HFF-Myc (cell line): ENCODE data around the gene PRRG3.
"Not testable (repeated sequence)": the region's sequence is repeated elsewhere in the genome, so short reads cannot be mapped to it uniquely, and the experiment has no call there.

Experiments
- DNase-seq: peaks from one replicate; pipeline ENCODE4 v3.0.0-alpha.2; 2011; ENCODE audit warnings: low read depth; ENCODE audit errors: extremely low read depth
- H3K4me3 ChIP-seq: replicated peaks from 2 replicates; pipeline ENCODE4 v1.5.1; 2011; ENCODE audit warnings: low read depth, mild to moderate bottlenecking, control low read depth, low read length
- TF ChIP-seq, protein P1 (sequence below): IDR thresholded peaks from 2 replicates; pipeline ENCODE4 v1.5.1; 2012; ENCODE audit warnings: mild to moderate bottlenecking, low read depth, low read length, control low read depth; ENCODE audit errors: missing control alignments

The PRRG3 gene

DNA sequence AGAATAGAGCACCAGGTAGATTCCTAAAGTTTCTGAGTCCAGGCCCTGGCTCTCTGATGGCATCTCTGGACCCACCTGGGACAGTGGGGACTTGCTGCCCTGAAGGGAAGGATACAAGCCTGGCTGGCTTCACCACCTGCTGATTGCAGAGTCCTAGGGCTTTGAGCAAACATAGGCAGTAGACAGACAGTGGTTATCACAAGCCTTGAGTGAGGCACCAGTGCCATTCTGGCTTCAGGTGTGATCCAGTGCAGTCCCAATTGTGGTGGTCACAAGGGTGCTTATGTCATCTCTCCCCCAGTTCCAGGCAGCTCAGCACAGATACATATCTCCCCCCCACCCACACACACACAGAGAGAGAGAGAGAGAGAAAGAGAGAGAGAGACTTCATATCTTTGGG, 6.6 kb upstream of the PRRG3 start:
- DNase-seq = no peak
- TF ChIP-seq, protein P1, sequence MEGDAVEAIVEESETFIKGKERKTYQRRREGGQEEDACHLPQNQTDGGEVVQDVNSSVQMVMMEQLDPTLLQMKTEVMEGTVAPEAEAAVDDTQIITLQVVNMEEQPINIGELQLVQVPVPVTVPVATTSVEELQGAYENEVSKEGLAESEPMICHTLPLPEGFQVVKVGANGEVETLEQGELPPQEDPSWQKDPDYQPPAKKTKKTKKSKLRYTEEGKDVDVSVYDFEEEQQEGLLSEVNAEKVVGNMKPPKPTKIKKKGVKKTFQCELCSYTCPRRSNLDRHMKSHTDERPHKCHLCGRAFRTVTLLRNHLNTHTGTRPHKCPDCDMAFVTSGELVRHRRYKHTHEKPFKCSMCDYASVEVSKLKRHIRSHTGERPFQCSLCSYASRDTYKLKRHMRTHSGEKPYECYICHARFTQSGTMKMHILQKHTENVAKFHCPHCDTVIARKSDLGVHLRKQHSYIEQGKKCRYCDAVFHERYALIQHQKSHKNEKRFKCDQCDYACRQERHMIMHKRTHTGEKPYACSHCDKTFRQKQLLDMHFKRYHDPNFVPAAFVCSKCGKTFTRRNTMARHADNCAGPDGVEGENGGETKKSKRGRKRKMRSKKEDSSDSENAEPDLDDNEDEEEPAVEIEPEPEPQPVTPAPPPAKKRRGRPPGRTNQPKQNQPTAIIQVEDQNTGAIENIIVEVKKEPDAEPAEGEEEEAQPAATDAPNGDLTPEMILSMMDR = no peak
- no peak overlapping the region for H3K4me3 ChIP-seq

DNA sequence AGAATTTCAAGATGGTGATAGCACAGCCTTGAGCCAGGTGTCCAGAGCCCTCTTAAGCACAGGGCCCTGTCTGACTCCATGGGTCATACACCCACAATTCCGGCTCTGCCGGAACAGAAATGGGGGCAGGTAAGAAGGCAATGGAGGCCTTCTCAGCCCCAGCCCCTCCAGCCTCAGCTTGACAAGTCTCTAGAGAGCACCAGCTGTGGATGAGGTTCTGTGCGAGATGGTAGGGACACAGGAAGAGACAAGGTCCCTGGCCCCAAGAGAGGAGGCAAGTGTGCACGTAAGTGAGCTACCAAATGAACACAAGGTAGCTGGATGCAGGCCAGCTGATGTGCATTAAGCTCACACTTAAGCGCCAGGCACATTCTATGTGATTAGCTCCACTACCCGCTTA, 2.4 kb upstream of the PRRG3 start:
- DNase-seq = no peak
- TF ChIP-seq, protein P1 = no peak
- no peak overlapping the region for H3K4me3 ChIP-seq

DNA sequence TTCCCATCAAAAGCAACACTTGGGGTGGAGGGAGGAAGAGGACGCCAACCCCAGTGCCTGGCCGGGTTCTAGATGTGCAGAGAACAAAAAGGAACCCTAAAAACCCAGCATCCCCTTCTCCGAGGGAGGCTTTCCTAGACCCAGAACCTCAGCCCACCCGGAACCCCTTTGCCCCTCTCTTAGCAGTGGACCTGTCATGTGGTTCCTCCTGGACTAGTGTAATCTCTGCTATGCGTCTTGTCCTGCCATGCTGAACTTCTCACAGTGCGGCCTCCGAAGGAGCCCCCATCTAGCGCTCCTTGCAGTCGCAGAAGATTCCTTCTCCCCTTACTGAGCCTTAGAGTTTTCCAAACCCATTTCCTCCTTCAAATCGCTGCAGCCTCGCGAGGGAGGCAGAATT, 1.1 kb upstream of the PRRG3 start:
- TF ChIP-seq, protein P1 = no peak
- no peak for DNase-seq
- no peak overlapping the region for H3K4me3 ChIP-seq

DNA sequence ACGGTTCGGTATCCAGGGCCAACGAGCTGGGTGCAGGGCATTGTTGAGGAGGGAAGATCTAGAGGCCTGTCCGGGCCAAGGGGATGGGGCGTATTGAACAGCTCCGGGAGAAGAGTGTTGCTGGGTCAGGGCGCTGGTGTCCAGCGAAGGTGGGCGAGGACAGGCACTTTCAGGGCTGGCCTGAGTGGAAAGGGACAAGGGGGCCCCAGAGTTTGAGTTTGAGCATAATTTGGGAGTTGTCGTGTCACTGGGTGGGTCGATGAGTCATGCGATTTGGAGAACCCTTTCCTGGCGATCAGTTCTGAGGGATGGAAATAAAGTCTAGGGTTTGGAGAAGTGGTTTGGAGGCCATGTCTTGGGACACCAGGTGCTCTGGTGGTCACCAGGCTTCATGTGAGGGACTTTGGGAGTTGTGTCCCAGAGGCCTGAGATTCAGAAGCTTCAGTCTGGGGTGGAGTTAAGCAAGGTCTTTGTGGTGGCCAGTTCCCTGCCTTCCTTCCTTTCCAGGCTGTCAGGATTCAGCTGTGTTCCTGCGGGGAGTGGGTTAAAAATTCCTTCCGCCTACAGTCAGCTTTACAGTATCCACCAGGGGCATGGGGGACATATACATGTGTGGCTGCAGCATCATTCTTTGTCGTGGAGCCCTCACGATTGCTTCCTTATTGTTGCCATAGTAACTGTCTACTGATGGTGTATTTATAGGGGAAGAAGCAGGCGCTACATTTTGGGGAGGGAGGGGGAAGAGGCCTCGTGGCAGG, 504 bp downstream of the PRRG3 start:
- H3K4me3 ChIP-seq = no peak overlapping the region
- DNase-seq = no peak
- TF ChIP-seq, protein P1 = no peak

DNA sequence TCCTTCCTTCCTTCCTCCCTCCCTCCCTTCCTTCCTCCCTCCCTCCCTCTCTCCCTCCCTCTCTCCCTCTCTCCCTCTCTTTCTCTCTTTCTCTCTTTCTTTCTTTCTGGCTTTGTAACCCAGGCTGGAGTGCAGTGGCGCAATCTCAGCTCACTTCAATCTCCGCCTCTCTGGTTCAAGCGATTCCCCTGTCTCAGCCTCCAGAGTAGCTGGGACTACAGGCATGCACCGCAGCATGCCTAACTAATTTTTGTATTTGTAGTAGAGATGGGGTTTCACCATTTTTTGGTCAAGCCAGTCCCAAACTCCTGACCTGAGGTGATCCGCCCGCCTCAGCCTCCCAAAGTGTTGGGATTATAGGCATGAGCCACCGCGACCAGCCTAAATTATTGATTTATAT, 1.8 kb downstream of the PRRG3 start:
- DNase-seq, H3K4me3 ChIP-seq: not testable (repeated sequence)

DNA sequence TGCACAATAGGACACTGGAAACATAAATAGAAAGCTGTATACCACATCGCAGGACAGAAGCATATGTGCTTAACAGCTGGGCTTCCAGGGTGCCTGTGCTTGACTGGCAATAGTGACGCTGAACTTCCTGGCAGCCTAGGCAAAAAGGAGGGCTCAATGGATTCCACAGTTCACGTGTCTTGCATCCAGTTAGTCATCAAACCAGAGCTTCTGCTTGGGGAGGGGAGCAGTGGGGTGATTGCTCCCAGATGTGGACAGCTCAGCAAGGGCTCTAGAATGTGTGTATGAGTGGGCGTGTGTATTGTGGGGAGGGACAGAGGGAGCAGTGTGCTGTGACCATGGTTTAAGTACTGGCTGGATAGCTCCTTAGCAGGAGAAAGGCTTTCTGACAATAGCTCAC, 2.3 kb downstream of the PRRG3 start:
- DNase-seq = peak; percentile 75
- TF ChIP-seq, protein P1 = no peak
- H3K4me3 ChIP-seq = no peak overlapping the region

DNA sequence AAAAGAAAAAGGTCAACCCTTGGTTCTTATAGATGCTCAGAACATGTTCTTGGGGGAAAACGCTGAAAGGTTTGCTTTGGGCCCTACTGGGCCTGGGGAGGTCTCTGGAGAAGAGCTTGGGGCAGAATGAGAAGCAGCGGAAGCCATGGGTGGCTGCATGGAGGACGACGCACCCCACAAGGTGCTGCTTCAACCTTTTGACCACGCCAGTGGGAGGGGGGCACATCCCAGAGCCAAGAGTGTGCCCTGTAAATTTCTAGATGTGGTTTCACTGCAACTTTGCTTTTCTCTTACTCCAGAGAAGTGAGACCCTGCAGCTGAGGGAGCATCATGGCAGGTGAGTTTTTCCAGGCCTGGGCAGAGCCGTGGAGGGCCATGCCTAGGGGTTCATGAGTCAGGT, 3.2 kb downstream of the PRRG3 start:
- no peak for DNase-seq
- TF ChIP-seq, protein P1 = no peak
- H3K4me3 ChIP-seq = no peak overlapping the region
